Femur (tissue), 1 donor: ENCODE results near the gene RAB6B.
A peak's percentile ranks its signal among the peaks of the same experiment; 100 is the strongest.
"Not testable (repeated sequence)": the region's sequence is repeated elsewhere in the genome, so short reads cannot be mapped to it uniquely, and the experiment has no call there.

ENCODE experiments used
- DNase-seq: peaks from one replicate; pipeline ENCODE4 v3.0.0-alpha.2; 2017

The RAB6B gene

GRCh38 chr3:133804896-133805295, 90.8 kb downstream of the RAB6B start:
- DNase-seq: no peak

GRCh38 chr3:133803469-133803868, 92.2 kb downstream of the RAB6B start:
- no peak for DNase-seq

DNA sequence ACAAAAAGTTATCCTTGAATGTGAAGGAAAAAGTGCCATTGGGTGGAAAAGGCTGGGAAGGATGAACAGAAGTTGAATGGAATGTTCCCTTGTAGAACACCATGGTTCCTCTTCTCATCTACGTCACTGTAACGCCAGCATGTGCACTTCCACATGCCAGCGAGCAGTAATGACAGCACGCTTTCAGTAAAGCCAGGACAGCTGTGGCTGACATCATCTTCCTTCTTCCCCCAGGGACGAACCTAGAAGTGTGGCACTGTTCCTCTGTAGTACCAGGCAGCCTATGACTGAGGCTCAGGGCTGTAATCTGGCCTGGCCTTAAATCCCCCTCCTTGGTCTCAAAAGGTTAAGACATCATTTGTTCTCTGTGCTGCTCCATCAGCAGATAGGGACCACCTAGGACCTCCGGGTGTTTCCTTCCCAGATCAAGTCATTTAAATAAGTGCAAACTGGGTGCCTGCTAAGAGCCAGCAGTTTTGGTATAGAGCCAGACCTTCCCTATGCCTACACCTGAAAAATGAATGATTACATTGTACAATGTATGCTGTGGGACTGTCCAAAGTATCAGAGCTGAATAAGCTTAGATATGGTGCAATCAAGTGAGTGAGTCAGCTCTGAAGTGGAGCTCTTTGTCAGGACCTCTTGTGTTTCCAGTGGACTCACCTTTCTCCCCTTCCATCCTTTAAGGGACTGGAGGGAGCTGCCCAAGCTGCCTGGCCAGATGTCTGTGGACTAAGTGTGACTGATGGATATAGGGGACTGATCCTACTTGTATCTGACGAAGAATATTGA, 95.7 kb downstream of the RAB6B start:
- peak; percentile 34 for DNase-seq

- no peak for DNase-seq
These were observed 98.1 kb downstream of the RAB6B start for GRCh38 chr3:133797396-133798105.

GRCh38 chr3:133792171-133792763, 103.4 kb downstream of the RAB6B start:
- DNase-seq: no peak

DNA sequence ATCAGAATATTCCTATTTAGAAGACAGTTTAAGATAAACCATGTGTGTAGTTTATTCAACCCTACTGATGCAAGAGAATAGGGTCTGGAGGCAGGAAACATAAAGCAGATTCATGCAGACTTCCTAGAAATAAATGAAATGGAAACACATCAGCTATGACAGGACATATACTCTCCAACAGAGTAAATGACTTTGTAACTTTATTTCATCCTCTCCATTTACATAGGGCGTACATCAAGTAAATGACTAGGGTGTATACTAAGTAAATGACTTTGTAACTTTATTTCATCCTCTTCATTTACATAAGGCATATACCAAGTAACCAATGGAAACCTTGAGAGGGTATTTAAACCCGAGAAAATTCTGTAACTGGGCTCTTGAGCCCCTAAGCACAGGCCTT, 107.7 kb downstream of the RAB6B start:
- no peak for DNase-seq

DNA sequence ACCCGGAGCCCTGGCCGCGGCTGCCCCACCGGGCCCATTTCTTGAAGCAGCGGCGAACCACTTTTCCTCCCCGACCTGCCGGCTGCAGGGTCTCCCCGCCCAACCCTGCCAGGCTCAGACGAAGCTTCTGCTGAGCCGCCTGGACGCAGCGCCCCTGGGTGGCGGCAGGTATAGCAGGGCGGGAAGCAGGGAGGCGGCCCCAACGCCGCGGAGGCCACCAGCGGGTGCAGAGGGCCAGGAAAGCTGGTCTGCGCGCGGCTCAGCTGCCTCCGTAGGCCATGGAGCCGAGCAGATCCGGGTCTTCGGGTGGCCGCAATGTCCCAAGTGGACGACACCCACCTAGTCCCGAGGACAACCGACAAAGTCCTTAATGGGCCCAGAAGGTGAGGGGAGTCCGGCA, 111.9 kb downstream of the RAB6B start:
- no peak for DNase-seq

DNA sequence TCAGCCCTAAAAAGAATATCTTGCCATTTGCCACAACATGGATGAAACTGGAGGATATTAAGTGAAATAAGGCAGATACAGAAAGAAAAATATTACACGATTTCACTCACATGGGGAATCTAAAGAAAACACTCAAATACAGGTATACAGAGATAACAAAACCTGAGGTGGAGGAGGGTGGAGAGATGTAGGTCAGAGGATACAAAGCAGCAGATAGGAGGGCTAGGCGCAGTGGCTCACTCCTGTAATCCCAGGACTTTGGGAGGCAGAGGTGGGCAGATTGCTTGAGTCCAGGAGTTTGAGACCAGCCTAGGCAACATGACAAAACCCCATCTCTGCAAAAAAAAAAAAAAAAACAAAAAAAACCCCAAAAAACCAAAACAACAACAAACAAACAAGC, 113.2 kb downstream of the RAB6B start:
- no peak for DNase-seq

- no peak for DNase-seq
These were observed 114.1 kb downstream of the RAB6B start for GRCh38 chr3:133781570-133781969.

DNA sequence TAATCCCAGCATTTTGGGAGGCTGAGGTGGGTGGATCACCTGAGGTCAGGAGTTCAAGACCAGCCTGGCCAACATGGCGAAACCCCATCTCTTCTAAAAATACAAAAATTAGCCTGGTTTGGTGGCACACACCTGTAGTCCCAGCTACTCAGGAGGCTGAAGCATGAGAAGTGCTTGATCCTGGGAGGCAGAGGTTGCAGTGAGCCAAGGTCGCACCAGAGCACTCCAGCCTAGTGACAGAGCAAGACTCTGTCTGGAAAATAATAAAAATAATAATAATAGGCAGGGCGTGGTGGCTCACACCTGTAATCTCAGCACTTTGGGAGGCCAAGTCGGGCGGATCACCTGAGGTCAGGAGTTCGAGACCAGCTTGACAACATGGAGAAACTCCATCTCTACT, 114.9 kb downstream of the RAB6B start:
- not testable (repeated sequence) for DNase-seq

DNA sequence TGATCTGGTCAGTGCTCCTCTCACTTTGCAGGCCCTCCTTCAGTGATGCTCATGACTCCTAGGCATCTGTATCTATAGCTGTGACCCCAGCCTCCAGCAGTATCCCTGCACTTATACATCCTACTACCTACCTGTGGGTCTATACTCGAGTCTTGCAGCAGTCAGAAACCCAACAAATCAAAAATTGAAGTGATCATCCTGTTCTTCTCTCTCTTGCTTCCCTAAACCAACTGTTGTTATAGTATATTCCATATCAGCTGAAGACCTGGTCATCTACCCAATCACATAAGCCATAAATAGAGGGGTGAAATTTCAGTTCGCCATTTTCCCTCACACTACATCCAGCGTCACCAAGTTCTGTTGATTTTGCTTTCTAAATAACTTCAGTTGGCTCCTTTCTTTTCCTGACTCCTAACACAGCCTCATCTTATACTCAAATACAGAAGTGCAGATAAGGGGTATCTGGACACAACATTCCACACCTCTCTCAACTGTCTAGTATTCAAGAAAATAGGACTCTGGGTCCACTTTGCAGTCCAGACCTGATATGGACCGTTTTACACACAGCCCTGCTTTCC, 116.0 kb downstream of the RAB6B start:
- DNase-seq: no peak

- no peak for DNase-seq
These were observed 117.7 kb downstream of the RAB6B start for GRCh38 chr3:133777807-133778568.

GRCh38 chr3:133776794-133777438, 118.8 kb downstream of the RAB6B start:
- no peak for DNase-seq

GRCh38 chr3:133775835-133776234, 119.8 kb downstream of the RAB6B start:
- no peak for DNase-seq

- no peak for DNase-seq
These were observed 120.4 kb downstream of the RAB6B start for GRCh38 chr3:133775309-133775708.
